Stimulated activated CD8-positive, alpha-beta memory T cell treated with anti-CD3 and anti-CD28 coated beads, Interleukin-12 subunit alpha, Interleukin-12 subunit beta, amount 100 ng/mL, for 4 hours (primary cell): ENCODE results near the gene CARD14.
"Not testable (repeated sequence)": the region's sequence is repeated elsewhere in the genome, so short reads cannot be mapped to it uniquely, and the experiment has no call there.

Experiments used
- DNase-seq: peaks from one replicate; pipeline ENCODE4 v3.0.0-alpha.2; 2020; ENCODE audit warnings: low read depth

The CARD14 gene

DNA sequence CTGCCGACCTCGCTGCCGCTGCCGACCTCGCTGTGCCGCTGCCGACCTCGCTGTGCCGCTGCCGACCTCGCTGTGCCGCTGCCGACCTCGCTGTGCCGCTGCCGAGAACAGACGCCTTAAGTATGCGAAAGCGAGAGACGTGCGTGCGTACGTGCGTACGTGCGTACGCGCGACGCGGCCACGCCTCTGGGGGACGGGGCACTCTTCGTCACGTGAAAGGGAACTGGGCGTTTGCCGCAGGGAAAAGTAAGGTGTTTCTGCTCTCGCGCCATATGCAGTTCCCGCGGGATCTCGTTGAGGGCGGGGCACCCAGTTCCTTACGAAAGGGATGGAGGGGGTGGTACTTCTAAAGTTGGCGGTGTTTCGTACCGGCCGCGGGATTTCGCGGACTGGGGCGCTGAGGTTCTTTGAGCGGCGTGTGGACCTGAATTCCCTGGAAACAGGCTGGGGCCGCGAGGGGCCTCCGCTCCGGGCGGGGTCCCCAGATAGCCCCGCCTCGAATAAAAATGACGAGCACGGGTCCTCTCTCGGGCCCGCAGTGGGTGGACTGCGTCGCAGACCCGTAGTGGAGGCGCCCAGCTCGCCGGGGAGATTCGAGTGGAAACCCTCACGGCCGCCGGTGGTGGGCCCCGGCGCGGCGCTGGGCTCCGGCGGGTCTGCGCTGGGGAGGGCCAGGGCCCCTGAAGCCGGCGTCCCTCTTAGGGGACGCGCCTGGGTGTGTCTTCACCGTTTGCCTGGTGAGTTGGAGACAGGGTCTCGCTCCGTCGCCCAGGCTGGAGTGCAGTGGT lies 22.6 kb upstream of the CARD14 start, which contains the start of gene EIF4A3:
TSS of gene EIF4A3 (minus strand) at position 94 of the 788 bp plus-strand sequence. CDS start 167 bp downstream, outside the sequence.
- peak; percentile 93 for DNase-seq

GRCh38 chr17:80151333-80151732 lies 18.5 kb upstream of the CARD14 start:
- DNase-seq, result no peak

DNA sequence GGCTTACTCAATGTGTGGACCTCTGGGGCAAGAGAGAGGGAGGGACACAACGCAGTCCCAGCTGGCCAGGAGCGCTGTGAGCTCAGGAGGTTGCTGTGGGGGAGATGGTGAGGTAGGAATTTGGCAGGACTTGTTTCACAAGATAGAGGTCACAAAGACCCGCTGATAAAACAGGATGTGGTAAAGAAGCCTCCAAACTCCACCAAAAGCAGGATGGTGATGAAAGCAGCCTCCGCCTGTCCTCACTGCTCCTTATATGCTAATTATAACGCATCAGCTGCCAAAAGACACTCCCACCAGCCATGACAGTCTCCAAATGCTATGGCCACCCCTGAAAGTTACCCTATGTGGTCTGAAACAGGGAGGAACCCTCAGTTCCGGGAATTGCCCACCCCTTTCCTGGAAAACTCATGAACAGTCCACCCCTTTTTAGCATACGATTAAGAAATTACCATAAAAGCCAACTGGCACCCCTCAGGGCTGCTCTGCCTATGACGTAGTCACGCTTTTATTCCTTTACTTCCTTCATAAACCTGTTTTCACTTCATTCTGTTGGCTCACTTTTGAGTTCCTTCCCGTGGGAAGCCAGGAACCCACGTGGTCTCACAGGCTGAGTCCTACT lies 17.6 kb upstream of the CARD14 start:
- DNase-seq, result no peak

- no peak for DNase-seq
Measured at GRCh38 chr17:80153004-80153403, 16.8 kb upstream of the CARD14 start.

- DNase-seq, result no peak
Measured at GRCh38 chr17:80154166-80154565, 15.7 kb upstream of the CARD14 start.

- DNase-seq, result not testable (repeated sequence)
Measured at GRCh38 chr17:80155600-80155999, 14.2 kb upstream of the CARD14 start.

- DNase-seq, result no peak
Measured at GRCh38 chr17:80158846-80159245, 11.0 kb upstream of the CARD14 start.

- DNase-seq, result no peak
Measured at GRCh38 chr17:80160536-80160935, 9.3 kb upstream of the CARD14 start.

DNA sequence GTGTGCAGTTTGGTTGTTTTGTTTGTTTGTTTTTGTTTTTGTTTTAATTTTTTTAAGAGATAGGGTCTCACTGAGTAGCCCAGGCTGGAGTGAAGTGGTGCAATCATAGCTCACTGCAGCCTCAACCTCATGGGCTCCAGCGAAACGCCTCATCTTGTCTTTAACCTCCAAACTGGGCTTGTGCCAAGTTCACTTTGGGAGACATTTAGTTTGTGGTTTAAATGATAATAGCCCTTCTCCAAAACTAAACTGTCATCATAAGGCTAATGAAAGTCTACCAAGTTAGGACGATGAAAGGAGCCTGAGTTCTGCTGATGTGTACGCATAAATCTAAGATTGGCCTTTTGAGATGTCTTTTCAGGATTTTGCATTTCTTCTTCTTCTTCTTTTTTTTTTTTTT lies 6.5 kb upstream of the CARD14 start:
- DNase-seq, result no peak

DNA sequence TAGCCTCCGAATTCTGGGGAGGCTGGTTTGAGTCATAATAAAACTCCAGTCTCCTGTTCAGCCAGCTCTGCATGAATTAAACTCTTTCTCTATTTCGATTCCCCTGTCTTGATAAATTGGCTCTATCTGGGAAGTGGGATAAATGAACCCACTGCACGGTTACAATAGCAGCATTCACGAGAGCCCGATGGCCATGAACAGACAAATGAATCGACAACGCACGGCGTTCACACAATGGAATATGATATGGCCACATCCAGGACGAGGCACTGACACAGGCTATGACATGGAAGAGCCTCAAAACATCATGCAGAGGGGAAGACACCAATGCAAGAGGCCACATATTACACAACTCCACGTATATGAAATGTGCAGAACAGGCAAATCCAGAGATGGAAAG lies 5.6 kb upstream of the CARD14 start:
- DNase-seq, result no peak

- DNase-seq, result no peak
Measured at GRCh38 chr17:80166446-80166845, 3.4 kb upstream of the CARD14 start.

DNA sequence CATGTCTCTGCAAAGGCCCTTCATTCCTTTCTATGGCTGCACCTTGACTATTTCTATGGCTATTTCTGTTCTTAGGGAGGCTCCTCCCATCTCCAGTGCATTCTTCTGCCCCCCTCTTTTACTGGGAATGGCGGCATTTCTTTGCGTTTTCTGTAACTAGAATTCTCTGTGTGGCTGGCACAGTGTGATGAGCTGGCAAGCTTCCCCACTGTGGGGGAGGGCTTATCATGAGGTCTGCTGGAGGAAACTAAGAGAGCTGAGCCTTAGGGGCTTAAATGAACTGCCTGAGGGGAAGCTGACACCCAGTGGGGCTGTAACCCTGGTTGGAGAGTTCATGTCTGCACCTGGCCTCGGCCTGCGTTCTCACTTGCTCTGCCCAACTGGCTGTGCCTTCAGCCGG lies 1.5 kb upstream of the CARD14 start:
- no peak for DNase-seq

DNA sequence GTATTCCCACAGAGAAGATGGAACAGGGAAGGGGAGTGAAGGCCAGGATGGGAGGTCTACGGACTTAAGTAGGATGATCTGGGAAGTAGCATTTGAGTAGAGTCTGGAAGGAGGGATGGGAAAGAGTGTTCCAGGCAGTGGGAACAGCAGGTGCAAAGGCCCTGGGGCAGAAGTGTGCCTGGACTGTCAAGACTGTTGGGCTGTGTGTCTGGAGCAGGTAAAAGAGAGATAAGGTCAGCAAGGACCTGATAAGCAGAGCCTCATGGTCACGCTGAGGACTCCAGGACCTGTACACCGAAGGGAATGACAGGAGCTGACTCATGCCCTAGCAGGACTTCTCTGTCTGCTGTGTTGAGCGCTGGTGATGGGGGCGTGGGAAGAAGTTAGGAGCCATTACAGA lies 723 bp upstream of the CARD14 start:
- no peak for DNase-seq

- DNase-seq, result no peak
Measured at GRCh38 chr17:80171681-80172080, 1.9 kb downstream of the CARD14 start.

- no peak for DNase-seq
Measured at GRCh38 chr17:80173126-80173525, 3.3 kb downstream of the CARD14 start.

- no peak for DNase-seq
Measured at GRCh38 chr17:80173916-80174315, 4.1 kb downstream of the CARD14 start.

DNA sequence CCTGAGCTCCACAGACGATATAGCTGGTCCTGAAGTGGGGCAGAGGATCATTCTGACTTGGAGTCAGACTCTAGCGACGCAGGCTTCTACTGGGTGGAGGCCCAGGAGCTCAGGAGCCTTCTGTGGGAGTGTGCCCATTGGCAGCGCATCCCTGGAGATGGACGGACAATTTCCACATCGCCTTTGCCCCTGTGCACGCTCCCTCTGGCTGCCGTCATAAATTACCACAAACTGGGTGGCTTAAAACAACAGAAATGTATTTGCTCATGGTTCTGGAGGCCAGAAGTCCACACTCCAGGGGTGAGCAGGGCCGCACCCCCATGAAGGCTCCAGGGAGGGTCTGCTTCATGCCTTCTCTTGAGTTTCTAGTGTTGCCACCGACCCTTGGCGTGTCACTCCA lies 6.9 kb downstream of the CARD14 start:
- DNase-seq, result no peak

- no peak for DNase-seq
Measured at GRCh38 chr17:80177986-80178595, 8.3 kb downstream of the CARD14 start.

DNA sequence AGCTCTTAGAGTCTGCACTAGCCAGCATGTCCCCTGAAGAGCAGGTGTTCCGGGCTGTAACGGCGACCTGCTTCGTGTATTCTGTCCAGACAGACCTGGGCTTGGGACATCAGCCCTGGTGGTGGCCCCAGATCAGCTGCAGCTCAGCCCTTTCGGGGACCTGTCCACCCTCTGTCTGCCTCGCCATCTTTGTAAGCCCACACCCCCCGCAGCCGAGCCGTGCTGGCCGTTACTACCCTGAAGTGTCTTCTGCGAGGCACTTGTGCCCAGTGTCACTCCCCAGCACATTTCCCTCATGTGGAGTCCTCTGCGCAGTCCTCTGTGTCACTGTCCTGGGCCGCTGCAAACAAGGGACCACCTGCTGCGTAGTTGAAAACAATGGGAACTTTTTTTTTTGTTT lies 10.4 kb downstream of the CARD14 start:
- DNase-seq, result no peak

DNA sequence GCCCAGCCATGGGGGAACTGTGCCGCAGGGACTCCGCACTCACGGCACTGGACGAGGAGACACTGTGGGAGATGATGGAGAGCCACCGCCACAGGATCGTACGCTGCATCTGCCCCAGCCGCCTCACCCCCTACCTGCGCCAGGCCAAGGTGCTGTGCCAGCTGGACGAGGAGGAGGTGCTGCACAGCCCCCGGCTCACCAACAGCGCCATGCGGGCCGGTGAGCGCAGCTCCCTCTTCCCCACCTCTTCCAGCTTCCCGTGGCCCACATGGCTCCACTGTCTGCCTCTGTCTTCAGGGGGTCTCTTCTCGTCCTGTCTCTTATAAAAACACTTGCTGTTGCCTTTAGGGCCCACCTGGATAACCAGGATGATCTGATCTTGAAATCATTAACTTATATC lies 11.6 kb downstream of the CARD14 start:
- DNase-seq, result no peak

DNA sequence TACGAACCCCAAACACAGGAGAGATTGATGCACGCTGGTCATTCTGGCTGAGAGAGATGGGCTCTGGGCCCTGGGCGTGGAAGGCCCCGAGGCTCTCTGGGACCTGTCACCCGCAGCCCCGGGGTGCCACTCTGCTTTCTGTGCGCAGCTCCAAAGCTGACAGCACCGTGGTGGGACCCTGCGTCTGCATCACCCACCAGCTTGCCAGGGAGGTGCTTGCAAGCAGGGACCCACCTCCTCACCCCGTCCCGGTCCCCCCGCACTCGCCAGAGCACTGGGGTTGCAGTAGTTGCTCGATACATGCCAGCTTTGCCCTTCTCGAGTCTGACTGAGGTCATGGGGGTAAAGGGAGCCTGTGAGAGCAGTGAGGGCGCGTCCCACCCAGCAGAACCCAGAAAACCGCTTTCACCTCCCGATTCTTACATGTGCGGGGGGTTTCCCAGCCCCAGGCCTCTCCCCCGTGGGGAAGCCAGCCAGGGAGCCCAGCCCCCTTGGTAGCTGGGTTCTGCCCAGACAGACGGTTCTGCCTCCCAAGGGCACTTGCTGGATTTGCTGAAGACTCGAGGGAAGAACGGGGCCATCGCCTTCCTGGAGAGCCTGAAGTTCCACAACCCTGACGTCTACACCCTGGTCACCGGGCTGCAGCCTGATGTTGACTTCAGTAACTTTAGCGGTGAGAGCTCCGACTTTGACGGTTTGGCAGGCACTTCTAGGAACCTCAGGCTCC lies 12.5 kb downstream of the CARD14 start:
- no peak for DNase-seq

- DNase-seq, result no peak
Measured at GRCh38 chr17:80182845-80183223, 13.0 kb downstream of the CARD14 start.
